PFSK-1 (cell line): Measurements from ENCODE around the gene FAM118B.

ENCODE experiments used
- SIN3A ChIP-seq: IDR thresholded peaks from 2 replicates; pipeline ENCODE4 v1.6.1; 2012; ENCODE audit warnings: mild to moderate bottlenecking, low read length, moderate library complexity, borderline replicate concordance; ENCODE audit not compliant: insufficient read depth
- TF ChIP-seq, protein P1 (sequence below), 2 experiments: IDR thresholded peaks; 2 replicates each; pipeline versions ENCODE4 v1.6.1 to v1.8.0; 2011 to 2012; ENCODE audit warnings: low read depth in 2 of 2, low read length in 2 of 2, control low read depth in 1 of 2, inconsistent platforms in 1 of 2, mild to moderate bottlenecking in 1 of 2, moderate library complexity in 1 of 2; ENCODE audit not compliant: insufficient read depth in 1 of 2

- TF ChIP-seq, protein P1, sequence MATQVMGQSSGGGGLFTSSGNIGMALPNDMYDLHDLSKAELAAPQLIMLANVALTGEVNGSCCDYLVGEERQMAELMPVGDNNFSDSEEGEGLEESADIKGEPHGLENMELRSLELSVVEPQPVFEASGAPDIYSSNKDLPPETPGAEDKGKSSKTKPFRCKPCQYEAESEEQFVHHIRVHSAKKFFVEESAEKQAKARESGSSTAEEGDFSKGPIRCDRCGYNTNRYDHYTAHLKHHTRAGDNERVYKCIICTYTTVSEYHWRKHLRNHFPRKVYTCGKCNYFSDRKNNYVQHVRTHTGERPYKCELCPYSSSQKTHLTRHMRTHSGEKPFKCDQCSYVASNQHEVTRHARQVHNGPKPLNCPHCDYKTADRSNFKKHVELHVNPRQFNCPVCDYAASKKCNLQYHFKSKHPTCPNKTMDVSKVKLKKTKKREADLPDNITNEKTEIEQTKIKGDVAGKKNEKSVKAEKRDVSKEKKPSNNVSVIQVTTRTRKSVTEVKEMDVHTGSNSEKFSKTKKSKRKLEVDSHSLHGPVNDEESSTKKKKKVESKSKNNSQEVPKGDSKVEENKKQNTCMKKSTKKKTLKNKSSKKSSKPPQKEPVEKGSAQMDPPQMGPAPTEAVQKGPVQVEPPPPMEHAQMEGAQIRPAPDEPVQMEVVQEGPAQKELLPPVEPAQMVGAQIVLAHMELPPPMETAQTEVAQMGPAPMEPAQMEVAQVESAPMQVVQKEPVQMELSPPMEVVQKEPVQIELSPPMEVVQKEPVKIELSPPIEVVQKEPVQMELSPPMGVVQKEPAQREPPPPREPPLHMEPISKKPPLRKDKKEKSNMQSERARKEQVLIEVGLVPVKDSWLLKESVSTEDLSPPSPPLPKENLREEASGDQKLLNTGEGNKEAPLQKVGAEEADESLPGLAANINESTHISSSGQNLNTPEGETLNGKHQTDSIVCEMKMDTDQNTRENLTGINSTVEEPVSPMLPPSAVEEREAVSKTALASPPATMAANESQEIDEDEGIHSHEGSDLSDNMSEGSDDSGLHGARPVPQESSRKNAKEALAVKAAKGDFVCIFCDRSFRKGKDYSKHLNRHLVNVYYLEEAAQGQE (IDR thresholded peaks at IDR 0.05; ENCODE audit: insufficient read depth in 1 of 2, low read depth in 2 of 2, low read length in 2 of 2): no peak
- no peak for TF ChIP-seq SIN3A
Observed at GRCh38 chr11:126163779-126164178, 47.8 kb upstream of the FAM118B start.
